ENCODE measurements around the gene GSK3B. TPM values are rescaled to one million over a fixed set of nuclear protein-coding genes. Genes with fewer than 3 reads are reported as not detected.
"Not testable (repeated sequence)": the region's sequence is repeated elsewhere in the genome, so short reads cannot be mapped to it uniquely, and the experiment has no call there.

GSK3B gene
- polyA plus RNA-seq, 1 experiment: 43.4 TPM

DNA sequence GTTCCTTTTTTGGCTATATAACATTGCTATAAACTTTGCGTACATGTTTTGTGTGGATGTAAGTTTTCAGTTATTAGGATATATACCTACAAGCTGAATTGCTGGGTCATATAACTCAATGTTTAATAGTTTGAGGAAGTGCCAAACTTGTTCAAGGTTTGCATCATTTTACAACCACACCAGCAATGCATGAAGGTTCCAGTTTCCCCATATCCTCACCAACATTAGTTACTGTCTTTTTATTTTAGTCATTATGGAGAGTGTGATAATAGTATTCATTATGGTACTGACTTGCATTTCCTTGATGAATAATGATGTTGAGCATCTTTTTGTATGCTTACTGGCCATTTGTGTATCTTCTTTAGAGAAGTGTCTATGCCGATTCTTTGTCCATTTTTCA lies 200.1 kb downstream of the GSK3B start:
- H3K27me3 ChIP-seq (ENCODE audit: control insufficient read depth, insufficient read depth, low read length): no peaks in the 10 kb centered on the region
- ChIA-PET POLR2A (no interaction called here), CTCF (interaction anchor here (0.9 to 3.4 kb wide), 5 partner anchors 11 to 664 kb away, joined by 3 to 32 read pairs (median 5); no protein-coding TSS in a partner anchor)
- H3K27ac ChIP-seq (ENCODE audit: low read depth, low read length): no peak overlapping the region
- TF ChIP-seq, protein P1, sequence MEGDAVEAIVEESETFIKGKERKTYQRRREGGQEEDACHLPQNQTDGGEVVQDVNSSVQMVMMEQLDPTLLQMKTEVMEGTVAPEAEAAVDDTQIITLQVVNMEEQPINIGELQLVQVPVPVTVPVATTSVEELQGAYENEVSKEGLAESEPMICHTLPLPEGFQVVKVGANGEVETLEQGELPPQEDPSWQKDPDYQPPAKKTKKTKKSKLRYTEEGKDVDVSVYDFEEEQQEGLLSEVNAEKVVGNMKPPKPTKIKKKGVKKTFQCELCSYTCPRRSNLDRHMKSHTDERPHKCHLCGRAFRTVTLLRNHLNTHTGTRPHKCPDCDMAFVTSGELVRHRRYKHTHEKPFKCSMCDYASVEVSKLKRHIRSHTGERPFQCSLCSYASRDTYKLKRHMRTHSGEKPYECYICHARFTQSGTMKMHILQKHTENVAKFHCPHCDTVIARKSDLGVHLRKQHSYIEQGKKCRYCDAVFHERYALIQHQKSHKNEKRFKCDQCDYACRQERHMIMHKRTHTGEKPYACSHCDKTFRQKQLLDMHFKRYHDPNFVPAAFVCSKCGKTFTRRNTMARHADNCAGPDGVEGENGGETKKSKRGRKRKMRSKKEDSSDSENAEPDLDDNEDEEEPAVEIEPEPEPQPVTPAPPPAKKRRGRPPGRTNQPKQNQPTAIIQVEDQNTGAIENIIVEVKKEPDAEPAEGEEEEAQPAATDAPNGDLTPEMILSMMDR (IDR thresholded peaks at IDR 0.05; ENCODE audit: low read depth, low read length): no peak
- DNase-seq (ENCODE audit: low read depth, low spot score): no peak
- no peak overlapping the region for H3K4me3 ChIP-seq (ENCODE audit: low read depth, low read length)
- no peaks in the 10 kb centered on the region for H3K9me3 ChIP-seq (ENCODE audit: control insufficient read depth, insufficient read depth, low read length)

DNA sequence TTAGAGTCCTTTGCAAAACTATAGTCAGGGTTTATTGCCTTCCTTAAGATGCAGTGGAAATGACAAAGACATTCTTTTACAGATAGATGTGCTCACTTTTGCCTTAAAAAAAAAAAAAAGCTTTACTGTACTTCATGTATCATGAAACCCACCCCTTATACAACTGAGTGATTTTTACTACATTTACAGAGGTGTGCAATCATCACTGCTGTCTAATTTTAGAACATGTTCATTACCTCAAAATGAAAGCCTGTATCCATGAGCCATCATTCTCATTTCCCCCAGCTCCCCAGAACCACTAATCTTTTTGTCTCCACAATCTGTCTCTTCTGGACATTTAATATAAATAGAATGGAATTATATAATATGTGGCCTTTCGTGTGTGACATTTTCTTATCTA lies 200.5 kb downstream of the GSK3B start:
- Histone ChIP-seq H3K27me3 (ENCODE audit: control insufficient read depth, insufficient read depth, low read length) (no peaks in the 10 kb centered on the region), H3K9me3 (ENCODE audit: control insufficient read depth, insufficient read depth, low read length) (peaks cover 3% of the 10 kb centered on the region; the same call in 1 of the 2 replicates), H3K27ac (ENCODE audit: low read depth, low read length) (no peak overlapping the region), H3K4me3 (ENCODE audit: low read depth, low read length) (no peak overlapping the region)
- POLR2A ChIA-PET: interaction anchor here (2.9 kb wide), 1 partner anchor 202 kb away, joined by 11 read pairs; no protein-coding TSS in a partner anchor
- TF ChIP-seq, protein P1 (IDR thresholded peaks at IDR 0.05; ENCODE audit: low read depth, low read length): no peak
- CTCF ChIA-PET: interaction anchor here (0.6 to 3.4 kb wide), 8 partner anchors 11 to 664 kb away, joined by 3 to 32 read pairs (median 8); no protein-coding TSS in a partner anchor
- DNase-seq (ENCODE audit: low read depth, low spot score): no peak

DNA sequence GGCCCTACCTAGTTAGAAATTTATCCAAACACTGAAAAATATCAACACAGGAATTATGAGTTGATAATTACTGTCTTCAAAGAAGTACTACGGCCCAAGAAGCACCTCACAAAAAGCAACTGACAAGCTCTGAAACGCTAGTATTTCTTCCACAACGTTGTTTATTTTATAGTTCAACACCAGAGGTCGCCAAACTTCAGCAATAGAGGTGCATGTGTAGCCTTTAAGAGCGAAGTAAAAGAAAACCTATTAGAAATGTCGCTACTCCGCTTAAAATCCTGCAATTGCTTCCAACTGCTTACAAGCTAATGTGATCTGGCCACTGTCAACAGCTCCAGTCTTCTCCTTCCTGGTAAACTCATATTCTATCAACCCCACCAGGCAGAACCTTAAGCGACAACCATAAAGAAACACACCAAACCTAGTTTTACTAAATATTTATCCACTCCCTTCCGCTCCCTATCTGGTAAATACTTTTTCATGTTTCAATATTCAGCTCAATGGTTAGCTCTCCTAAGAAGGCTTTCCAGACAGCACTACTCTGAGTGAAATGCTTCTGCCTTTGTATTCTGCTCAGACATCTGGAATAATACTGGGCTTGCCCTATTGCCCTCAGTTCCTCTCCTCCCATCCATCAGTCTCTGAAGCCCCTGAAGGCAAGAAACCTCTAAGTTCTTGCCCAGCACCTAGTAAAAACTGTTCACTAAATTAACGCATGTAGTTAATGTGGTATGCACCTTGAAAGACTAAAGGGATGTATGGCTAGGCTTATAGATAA lies 202.1 kb downstream of the GSK3B start:
- POLR2A ChIA-PET: interaction anchor here (0.8 to 2.9 kb wide), 2 partner anchors 202 to 203 kb away, joined by 3 to 11 read pairs; partner anchors contain the start of gene GSK3B
- CTCF ChIA-PET: interaction anchor here (0.5 to 3.4 kb wide), 32 partner anchors 8 to 667 kb away, joined by 3 to 32 read pairs (median 4); partner anchors contain the start of gene LRRC58
- Histone ChIP-seq H3K27ac (ENCODE audit: low read depth, low read length) (no peak overlapping the region), H3K4me3 (ENCODE audit: low read depth, low read length) (no peak overlapping the region), H3K27me3 (ENCODE audit: control insufficient read depth, insufficient read depth, low read length) (no peaks in the 10 kb centered on the region), H3K9me3 (ENCODE audit: control insufficient read depth, insufficient read depth, low read length) (peaks cover 5% of the 10 kb centered on the region; the same call in 1 of the 2 replicates)
- TF ChIP-seq, protein P1 (IDR thresholded peaks at IDR 0.05; ENCODE audit: low read depth, low read length): peak; percentile 72
- peak; percentile 38 for DNase-seq (ENCODE audit: low read depth, low spot score)

DNA sequence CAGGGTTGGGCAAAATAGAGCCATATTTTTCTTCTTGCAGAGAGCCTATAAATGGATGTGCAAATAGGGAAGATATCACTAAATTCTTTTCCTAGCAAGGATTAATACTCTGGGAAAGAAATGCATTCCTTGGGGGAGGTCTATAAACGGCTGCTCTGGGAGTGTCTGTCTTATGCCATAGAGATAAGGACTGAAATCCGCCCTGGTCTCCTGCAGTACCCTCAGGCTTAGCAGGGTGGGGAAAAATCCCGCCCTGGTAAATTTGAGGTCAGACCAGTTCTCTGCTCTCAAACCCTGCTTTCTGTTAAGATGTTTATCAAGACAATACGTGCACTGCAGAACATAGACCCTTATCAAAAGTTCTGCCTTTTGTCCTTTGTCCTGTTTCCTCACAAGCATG lies 205.6 kb downstream of the GSK3B start:
- H3K9me3 ChIP-seq (ENCODE audit: control insufficient read depth, insufficient read depth, low read length); CTCF ChIA-PET; DNase-seq (ENCODE audit: low read depth, low spot score); H3K27me3 ChIP-seq (ENCODE audit: control insufficient read depth, insufficient read depth, low read length); H3K4me3 ChIP-seq (ENCODE audit: low read depth, low read length); H3K27ac ChIP-seq (ENCODE audit: low read depth, low read length): not testable (repeated sequence)
- POLR2A ChIA-PET: interaction anchor here (0.7 kb wide), 1 partner anchor 559 kb away, joined by 3 read pairs; no protein-coding TSS in a partner anchor

DNA sequence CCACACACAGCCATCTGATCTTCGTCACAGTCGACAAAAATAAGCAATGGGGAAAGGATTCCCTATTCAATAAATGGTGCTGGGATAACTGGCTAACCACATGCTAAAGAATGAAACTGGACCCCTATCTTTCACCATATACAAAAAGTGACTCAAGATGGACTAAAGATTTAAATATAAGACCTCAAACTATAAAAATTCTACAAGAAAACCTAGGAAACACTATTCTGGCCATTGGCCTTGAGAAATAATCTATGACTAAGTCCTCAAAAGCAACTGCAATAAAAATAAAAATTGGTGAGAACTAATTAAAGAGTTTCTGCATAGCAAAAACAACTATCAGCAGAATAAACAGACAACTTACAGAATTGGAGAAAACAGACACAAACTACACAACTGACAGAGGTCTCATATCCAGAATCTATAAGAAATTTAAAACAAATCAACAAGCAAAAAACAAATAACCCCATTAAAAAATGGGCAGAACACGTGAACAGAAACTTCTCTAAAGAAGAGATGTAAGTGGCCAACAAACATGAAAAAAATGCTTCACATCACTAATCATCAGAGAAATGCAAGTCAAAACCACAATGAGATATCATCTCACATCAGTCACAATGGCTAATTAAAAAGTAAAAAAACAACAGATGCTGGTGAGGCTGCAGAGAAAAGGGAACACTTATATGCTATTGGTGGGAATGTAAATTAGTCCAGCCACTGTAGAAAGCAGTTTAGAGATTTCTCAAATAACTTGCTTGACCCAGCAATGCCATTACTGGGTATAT lies 208.3 kb downstream of the GSK3B start:
- Histone ChIP-seq H3K27ac (ENCODE audit: low read depth, low read length) (no peak overlapping the region), H3K4me3 (ENCODE audit: low read depth, low read length) (no peak overlapping the region), H3K9me3 (ENCODE audit: control insufficient read depth, insufficient read depth, low read length) (peaks cover 5% of the 10 kb centered on the region; the same call in 1 of the 2 replicates), H3K27me3 (ENCODE audit: control insufficient read depth, insufficient read depth, low read length) (no peaks in the 10 kb centered on the region)
- POLR2A ChIA-PET: no interaction called here
- CTCF ChIA-PET: no interaction called here
- TF ChIP-seq, protein P1 (IDR thresholded peaks at IDR 0.05; ENCODE audit: low read depth, low read length): no peak
- DNase-seq (ENCODE audit: low read depth, low spot score): no peak

Measured in AG04450 (cell line).